HG03558 (cell line): ENCODE data around the gene TNNC2.
"Not testable (repeated sequence)": the region's sequence is repeated elsewhere in the genome, so short reads cannot be mapped to it uniquely, and the experiment has no call there.

Experiments used
- ATAC-seq: cut with Tn5 transposase; IDR thresholded peaks from one replicate; pipeline ENCODE4 v1.9.1; 2021; ENCODE audit warnings: moderate number of reproducible peaks; ENCODE audit not compliant: unreplicated experiment; ENCODE audit errors: extremely low read depth

The TNNC2 gene

DNA sequence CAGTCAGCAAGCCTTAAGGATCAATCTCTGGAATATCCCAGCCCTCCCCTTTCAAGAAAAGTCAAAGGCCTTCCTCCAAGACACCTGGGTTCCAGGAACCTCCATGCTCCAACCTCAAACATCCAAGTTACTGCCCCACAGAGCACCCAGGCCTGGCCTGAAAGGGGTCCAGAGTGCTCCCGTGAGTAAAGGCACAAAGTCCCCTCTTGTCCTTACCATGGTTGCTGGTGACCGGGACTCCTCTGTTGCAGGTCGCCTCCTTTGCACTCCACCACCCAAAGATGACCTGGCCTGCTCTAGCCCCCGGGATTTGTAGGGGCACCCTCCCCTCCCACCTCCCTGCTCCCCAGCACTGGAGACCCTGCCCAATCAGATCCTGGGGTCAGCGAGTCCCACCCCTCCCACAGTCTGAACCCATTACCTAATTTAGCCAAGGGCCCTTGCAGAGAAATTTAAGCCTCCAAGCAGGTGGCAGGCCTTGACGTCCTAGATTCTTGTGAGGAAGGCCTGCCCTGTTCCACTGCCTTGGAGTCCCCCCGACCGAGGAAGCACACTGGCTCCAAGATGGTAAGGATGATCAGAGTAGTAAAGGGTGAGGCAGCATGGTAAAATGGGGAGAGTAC lies at the start of gene TNNC2:
TNNC2 (minus strand) TSS at position 283 of the 623 bp plus-strand sequence; CDS start at position 219, 64 bp downstream.
- no peak for ATAC-seq

GRCh38 chr20:45874576-45874975 lies 47.5 kb upstream of the TNNC2 start:
- no peak for ATAC-seq

GRCh38 chr20:45874104-45874481 lies 47.0 kb upstream of the TNNC2 start:
- not testable (repeated sequence) for ATAC-seq

- ATAC-seq = no peak
Observed at GRCh38 chr20:45873409-45874103, 46.4 kb upstream of the TNNC2 start.

DNA sequence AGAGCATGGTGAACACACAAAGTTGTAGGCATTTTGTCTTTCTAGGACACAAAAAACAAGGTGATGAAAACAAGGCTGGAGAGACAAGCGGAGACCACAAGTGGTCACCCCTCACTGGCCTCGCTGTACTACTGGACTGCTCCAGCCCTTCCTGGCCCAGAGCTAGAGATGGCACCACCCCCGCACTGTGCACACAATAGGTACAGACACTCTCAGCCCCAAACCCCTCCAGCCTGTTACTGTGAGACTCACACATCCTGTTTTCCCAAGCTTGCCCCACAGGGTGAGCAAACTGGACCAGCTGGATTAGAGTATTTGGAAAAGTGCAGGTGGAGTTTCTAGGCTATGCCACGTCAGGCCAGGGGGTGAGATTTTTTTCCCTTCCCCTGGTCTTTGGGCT lies 45.5 kb upstream of the TNNC2 start:
- no peak for ATAC-seq

DNA sequence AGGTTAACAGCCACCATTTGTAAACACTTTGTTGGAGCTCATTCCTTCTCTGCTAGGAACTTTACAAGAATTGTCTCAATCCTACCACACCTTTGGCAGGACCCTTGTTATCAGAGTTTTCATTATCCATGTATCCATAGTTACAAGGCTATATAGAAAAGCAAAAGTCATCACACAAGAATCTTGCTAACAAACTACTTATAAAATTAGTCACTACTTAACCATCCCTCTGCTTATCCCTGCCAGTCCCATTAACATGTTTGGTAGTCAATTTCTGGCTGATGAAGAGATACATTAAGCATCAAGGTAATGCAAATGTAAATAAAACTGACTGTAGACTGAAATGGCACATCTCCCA lies 40.7 kb upstream of the TNNC2 start:
- ATAC-seq = no peak

DNA sequence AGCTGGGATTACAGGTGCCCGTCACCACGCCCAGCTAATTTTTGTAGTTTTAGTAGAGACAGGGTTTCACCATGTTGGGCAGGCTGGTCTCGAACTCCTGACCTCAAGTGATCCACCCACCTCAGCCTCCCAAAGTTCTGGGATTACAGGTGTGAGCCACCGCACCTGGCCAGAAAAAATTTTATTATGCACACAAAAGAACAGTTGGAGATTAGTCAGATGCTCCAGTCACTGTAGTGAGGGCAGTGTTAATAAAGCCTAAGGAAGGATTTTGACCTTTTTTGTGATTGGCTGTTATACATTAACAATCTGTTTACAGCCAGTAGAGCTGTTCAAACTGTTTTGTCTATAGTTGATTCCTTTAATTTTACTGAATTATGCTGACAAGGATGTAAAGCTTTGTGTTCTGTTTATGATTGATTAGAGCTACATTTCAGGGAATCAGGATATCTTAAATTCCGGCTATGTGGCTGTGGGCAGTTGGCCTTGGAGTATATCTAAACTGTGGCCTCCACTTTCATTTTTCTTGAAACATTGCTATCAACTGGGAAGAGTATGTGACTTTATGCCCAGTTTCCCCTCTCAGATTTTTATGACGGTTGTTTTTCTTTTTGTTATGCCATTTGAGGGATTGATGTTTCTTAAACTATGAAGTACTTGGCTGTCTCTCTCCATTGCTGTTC lies 40.2 kb upstream of the TNNC2 start:
- no peak for ATAC-seq

GRCh38 chr20:45866454-45866853 lies 39.3 kb upstream of the TNNC2 start:
- no peak for ATAC-seq

- no peak for ATAC-seq
Observed at GRCh38 chr20:45863543-45864470, 36.7 kb upstream of the TNNC2 start.

- no peak for ATAC-seq
Observed at GRCh38 chr20:45861221-45862075, 34.3 kb upstream of the TNNC2 start.

DNA sequence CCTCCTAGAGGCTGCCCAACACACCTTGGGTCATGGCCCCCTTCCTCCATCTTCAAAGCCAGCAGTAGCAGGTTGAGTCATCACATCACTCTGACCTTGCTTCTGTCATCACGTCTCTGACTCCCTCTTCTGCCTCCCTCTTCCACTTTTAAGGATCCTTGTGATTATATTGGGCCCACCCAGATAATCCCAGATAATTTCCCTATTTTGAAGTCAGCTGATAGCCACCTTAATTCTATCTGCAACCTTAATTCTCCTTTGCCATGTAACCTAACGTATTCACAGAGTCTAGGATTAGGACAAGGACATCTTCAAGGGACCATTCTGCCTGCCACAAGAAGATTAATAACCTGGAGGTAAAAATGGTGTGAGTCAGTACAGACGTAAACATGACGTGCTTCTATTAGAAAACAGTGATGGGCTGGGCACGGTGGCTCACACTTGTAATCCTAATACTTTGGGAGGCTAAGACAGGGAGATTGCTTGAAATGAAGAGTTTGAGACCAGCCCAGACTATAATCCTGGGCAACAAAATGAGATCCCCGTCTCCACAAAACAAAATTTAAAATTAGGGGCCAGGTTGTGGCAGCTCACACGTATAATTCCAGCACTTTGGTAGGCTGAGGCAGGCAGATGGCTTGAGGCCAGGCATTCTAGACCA lies 33.6 kb upstream of the TNNC2 start:
- no peak for ATAC-seq

DNA sequence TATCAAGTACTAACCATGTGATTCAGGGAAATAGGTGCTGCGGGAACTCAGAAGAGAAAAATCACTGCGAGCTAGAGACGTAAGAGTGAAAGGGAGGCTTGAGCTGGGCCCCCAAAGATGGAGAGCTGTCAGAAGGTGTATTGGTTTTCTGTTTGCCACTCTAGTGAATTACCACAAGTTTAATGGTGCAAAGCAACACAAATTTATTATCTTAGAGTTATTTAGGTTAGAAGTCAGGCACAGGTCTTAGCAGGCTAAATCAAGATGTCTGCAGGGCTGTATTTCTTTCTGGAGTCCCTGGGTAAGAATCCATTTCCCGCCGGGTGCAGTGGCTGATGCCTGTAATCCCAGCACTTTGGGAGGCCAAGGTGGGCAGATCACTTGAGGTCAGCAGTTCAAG lies 32.8 kb upstream of the TNNC2 start:
- ATAC-seq = no peak

DNA sequence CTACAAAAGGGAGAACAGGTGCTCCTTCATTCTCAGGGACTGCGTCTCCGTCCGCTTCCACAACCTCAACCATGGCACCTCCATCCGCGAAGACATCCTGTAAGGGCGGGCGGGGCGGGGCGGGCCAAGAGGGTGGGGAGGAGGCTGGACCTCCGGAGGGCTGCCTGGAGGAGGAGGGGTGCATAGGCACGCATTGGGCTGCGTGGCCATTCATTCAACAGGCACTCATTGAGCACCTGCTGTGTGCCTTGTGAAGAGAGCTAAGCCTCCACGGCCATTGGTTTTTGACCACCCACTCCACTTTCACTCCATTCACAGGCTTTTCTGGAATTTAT lies 30.7 kb upstream of the TNNC2 start:
- ATAC-seq = peak; percentile 9

DNA sequence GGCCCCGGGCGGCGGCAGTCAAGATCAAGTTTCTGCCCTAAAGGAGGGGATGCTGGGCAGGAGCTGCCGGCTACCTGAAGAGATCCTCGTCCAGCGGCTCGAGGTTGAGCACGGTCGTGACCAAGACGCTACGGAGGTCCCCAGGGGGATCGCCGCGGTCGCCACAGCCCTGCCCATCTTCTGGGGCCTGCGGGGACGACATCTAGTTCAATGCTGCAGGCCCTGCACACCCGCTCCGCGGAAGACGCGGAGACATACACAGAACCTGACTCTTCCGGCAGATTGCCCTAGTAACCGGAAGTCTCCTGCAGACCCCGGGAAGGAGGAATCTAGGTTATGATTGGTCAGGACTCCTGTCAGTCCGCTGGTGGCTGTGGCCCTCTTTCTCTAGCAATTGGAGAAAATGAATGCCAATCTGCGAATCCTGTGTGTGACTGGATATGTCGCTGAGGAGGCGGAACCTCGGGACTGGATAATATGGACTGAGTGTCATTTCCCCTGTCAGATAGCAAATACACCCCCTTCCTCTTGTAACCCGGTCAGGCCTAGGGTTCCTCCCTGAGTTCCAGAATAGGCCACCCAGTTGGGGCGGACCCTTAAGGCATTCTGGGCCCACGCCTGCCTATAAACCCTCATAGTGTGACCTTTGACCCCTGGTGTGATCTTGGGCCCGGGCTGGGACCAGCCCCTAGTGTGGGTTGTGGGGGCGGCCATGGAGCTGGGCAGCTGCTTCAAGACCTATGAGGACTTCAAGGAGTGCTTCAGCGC lies 30.2 kb upstream of the TNNC2 start, which contains the start of the genes ACOT8 and ZSWIM3:
ACOT8 (minus strand) TSS at position 279 of the 768 bp plus-strand sequence; CDS start at position 202, 77 bp downstream.
ZSWIM3 (plus strand) TSS at position 501 of the 768 bp plus-strand sequence; CDS start at position 713, 212 bp downstream.
- peak; percentile 83 for ATAC-seq

- ATAC-seq = no peak
Observed at GRCh38 chr20:45853484-45853883, 26.4 kb upstream of the TNNC2 start.

GRCh38 chr20:45852326-45852725 lies 25.2 kb upstream of the TNNC2 start:
- no peak for ATAC-seq

DNA sequence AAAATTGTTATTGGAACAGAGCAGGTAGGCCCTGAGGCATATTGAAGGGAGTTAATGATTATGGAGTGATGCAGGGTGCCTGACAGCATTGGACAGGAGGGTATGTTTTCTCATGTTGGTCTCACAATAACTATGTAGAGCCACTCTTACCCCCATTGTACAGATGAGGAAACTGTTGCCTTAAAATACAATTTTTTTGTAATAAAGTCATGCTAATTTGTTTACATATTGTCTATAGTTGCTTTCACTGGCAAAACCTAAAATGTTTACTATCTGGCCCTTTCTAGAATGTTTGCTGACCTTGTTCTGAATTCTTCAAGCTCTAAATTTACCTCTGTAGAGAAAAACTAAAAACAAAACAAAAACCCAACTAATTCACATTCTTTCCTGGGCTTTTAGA lies 24.4 kb upstream of the TNNC2 start:
- no peak for ATAC-seq

GRCh38 chr20:45850926-45851325 lies 23.8 kb upstream of the TNNC2 start:
- no peak for ATAC-seq
